Hindlimb muscle (tissue), 1 donor: ENCODE results near the gene PHF20. TPM values are rescaled to one million over a fixed set of nuclear protein-coding genes. Genes with fewer than 3 reads are reported as not detected.
"Not testable (repeated sequence)": the region's sequence is repeated elsewhere in the genome, so short reads cannot be mapped to it uniquely, and the experiment has no call there.

Experiments used
- DNase-seq: peaks from one replicate; pipeline ENCODE4 v3.0.0-alpha.2; 2013
- polyA plus RNA-seq: library from polyadenylated mRNA; unstranded; fragments of 120-200 nt; gene quantifications from one replicate; pipeline ENCODE4 v1.2.1, GENCODE V29; 2013; ENCODE audit not compliant: insufficient read length

Gene PHF20
- polyA plus RNA-seq, 1 donor = 29.4 TPM

GRCh38 chr20:35939264-35939663, 167.4 kb downstream of the PHF20 start:
- DNase-seq = no peak

GRCh38 chr20:35941620-35942019, 169.8 kb downstream of the PHF20 start:
- DNase-seq = no peak

GRCh38 chr20:35942243-35942642, 170.4 kb downstream of the PHF20 start:
- no peak for DNase-seq

GRCh38 chr20:35947489-35947888, 175.7 kb downstream of the PHF20 start:
- no peak for DNase-seq

GRCh38 chr20:35947907-35948306, 176.1 kb downstream of the PHF20 start:
- DNase-seq = no peak

GRCh38 chr20:35950093-35950492, 178.3 kb downstream of the PHF20 start:
- DNase-seq = no peak

GRCh38 chr20:35952080-35952479, 180.3 kb downstream of the PHF20 start:
- not testable (repeated sequence) for DNase-seq

GRCh38 chr20:35952480-35953386, 180.9 kb downstream of the PHF20 start:
- no peak for DNase-seq

- DNase-seq = no peak
Measured at GRCh38 chr20:35953387-35954199, 181.8 kb downstream of the PHF20 start.

GRCh38 chr20:35954200-35954906, 182.5 kb downstream of the PHF20 start, which contains the start of gene SCAND1:
SCAND1 (minus strand) TSS chr20:35954502; CDS start chr20:35954284, 218 bp downstream.
- DNase-seq = peak; percentile 98

GRCh38 chr20:35954907-35955251, 183.1 kb downstream of the PHF20 start:
- DNase-seq = no peak

- no peak for DNase-seq
Measured at GRCh38 chr20:35956616-35957015, 184.8 kb downstream of the PHF20 start.

- DNase-seq = not testable (repeated sequence)
Measured at GRCh38 chr20:35959291-35959690, 187.5 kb downstream of the PHF20 start.

GRCh38 chr20:35963878-35964277, 192.1 kb downstream of the PHF20 start:
- DNase-seq = no peak

- DNase-seq = no peak
Measured at GRCh38 chr20:35967979-35968640, 196.3 kb downstream of the PHF20 start, which contains the start of gene CNBD2. CNBD2 (plus strand) TSS chr20:35968590; CDS start chr20:35968763, 173 bp downstream.

GRCh38 chr20:35968930-35969329, 197.1 kb downstream of the PHF20 start:
- no peak for DNase-seq

GRCh38 chr20:35971981-35972380, 200.2 kb downstream of the PHF20 start:
- DNase-seq = no peak

GRCh38 chr20:35972462-35972861, 200.6 kb downstream of the PHF20 start:
- no peak for DNase-seq

GRCh38 chr20:35974256-35974655, 202.4 kb downstream of the PHF20 start:
- DNase-seq = no peak

GRCh38 chr20:35975576-35976373, 204.0 kb downstream of the PHF20 start:
- DNase-seq = no peak

GRCh38 chr20:35978041-35978513, 206.3 kb downstream of the PHF20 start:
- DNase-seq = no peak
